Ishikawa (cell line): ENCODE measurements around the gene ENTREP3.

ENCODE experiments used
- CEBPB ChIP-seq: IDR thresholded peaks from 2 replicates; pipeline ENCODE4 v1.6.1; 2012
- CREB1 ChIP-seq: IDR thresholded peaks from 2 replicates; pipeline ENCODE4 v1.6.1; 2012; ENCODE audit warnings: low read depth
- EGR1 ChIP-seq: IDR thresholded peaks from 2 replicates; pipeline ENCODE4 v1.6.1; 2012
- EP300 ChIP-seq: IDR thresholded peaks from 2 replicates; pipeline ENCODE4 v1.6.1; 2012; ENCODE audit warnings: borderline replicate concordance
- FOXM1 ChIP-seq: IDR thresholded peaks from 2 replicates; pipeline ENCODE4 v1.6.1; 2012; ENCODE audit warnings: low read depth, borderline replicate concordance
- NFIC ChIP-seq: IDR thresholded peaks from 2 replicates; pipeline ENCODE4 v1.6.1; 2012
- RAD21 ChIP-seq: IDR thresholded peaks from 2 replicates; pipeline ENCODE4 v1.6.1; 2012; ENCODE audit warnings: low read depth
- TAF1 ChIP-seq: IDR thresholded peaks from 2 replicates; pipeline ENCODE4 v1.6.1; 2012; ENCODE audit warnings: low read depth, mild to moderate bottlenecking
- TCF12 ChIP-seq: IDR thresholded peaks from 2 replicates; pipeline ENCODE4 v1.6.1; 2012; ENCODE audit warnings: low read depth
- TEAD4 ChIP-seq: IDR thresholded peaks from 2 replicates; pipeline ENCODE4 v1.6.1; 2012
- YY1 ChIP-seq: IDR thresholded peaks from 2 replicates; pipeline ENCODE4 v1.6.1; 2012; ENCODE audit warnings: low read depth
- ZBTB7A ChIP-seq: IDR thresholded peaks from 2 replicates; pipeline ENCODE4 v1.6.1; 2012; ENCODE audit warnings: low read depth
- TF ChIP-seq, protein P1 (sequence below): IDR thresholded peaks from 2 replicates; pipeline ENCODE4 v1.6.1; 2012; ENCODE audit warnings: low read depth, mild to moderate bottlenecking
- TF ChIP-seq, protein P2 (sequence below): IDR thresholded peaks from 2 replicates; pipeline ENCODE4 v1.6.1; 2012
- TF ChIP-seq, protein P3 (sequence below): IDR thresholded peaks from 2 replicates; pipeline ENCODE4 v1.6.1; 2012

Gene ENTREP3

DNA sequence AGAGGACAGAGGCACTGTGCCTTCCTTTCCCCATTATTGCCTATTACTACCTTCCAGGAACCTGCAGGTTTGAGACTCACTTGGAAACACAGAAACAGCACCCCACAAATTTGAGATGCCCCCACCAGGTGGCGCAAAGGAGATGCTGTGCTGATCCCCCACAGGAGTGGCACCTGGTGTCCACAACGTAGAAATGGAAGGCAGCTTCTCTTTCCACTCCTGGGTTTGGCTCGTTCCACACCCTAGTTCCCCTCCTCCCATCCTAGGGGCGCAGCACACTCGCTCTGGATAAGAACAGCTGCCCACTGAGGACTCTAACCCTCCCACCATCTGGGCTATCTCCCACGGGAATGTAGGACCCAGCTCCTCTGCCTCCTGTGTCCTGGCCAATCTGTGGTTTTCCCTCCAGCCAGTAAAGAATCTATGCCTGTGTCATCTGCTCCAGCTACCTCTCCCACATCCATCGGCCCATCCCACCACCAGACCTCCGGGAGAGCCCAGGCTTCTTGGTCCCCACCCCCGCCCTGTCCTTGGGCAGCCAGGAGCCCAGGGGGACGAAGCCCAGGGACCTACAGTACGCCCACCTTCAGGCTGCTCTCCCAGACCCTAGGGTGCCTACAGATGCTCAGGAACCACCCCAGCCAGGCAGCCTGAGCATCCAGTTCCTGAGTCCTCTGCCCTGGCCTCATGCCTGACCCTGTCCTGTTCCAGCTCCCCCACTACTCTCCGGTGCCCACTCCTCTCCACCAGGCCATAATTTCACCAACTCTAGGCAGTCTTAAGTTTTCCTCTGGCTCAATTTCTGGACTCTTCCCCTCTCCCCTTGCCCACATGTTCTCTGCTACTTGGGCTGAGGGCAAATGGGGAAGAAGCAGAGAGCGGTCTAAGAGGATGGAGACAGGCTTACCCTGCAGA, 48.1 kb downstream of the ENTREP3 start:
- TF ChIP-seq NFIC (no peak), EGR1 (no peak), TEAD4 (no peak), YY1 (0 out of 2 replicates have a peak, but pooled peaks have one; percentile 24), RAD21 (peak; percentile 75), TAF1 (no peak), CREB1 (no peak), FOXM1 (no peak), EP300 (no peak)
- TF ChIP-seq, protein P1, sequence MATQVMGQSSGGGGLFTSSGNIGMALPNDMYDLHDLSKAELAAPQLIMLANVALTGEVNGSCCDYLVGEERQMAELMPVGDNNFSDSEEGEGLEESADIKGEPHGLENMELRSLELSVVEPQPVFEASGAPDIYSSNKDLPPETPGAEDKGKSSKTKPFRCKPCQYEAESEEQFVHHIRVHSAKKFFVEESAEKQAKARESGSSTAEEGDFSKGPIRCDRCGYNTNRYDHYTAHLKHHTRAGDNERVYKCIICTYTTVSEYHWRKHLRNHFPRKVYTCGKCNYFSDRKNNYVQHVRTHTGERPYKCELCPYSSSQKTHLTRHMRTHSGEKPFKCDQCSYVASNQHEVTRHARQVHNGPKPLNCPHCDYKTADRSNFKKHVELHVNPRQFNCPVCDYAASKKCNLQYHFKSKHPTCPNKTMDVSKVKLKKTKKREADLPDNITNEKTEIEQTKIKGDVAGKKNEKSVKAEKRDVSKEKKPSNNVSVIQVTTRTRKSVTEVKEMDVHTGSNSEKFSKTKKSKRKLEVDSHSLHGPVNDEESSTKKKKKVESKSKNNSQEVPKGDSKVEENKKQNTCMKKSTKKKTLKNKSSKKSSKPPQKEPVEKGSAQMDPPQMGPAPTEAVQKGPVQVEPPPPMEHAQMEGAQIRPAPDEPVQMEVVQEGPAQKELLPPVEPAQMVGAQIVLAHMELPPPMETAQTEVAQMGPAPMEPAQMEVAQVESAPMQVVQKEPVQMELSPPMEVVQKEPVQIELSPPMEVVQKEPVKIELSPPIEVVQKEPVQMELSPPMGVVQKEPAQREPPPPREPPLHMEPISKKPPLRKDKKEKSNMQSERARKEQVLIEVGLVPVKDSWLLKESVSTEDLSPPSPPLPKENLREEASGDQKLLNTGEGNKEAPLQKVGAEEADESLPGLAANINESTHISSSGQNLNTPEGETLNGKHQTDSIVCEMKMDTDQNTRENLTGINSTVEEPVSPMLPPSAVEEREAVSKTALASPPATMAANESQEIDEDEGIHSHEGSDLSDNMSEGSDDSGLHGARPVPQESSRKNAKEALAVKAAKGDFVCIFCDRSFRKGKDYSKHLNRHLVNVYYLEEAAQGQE: no peak
- TF ChIP-seq, protein P2, sequence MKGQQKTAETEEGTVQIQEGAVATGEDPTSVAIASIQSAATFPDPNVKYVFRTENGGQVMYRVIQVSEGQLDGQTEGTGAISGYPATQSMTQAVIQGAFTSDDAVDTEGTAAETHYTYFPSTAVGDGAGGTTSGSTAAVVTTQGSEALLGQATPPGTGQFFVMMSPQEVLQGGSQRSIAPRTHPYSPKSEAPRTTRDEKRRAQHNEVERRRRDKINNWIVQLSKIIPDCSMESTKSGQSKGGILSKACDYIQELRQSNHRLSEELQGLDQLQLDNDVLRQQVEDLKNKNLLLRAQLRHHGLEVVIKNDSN: no peak

DNA sequence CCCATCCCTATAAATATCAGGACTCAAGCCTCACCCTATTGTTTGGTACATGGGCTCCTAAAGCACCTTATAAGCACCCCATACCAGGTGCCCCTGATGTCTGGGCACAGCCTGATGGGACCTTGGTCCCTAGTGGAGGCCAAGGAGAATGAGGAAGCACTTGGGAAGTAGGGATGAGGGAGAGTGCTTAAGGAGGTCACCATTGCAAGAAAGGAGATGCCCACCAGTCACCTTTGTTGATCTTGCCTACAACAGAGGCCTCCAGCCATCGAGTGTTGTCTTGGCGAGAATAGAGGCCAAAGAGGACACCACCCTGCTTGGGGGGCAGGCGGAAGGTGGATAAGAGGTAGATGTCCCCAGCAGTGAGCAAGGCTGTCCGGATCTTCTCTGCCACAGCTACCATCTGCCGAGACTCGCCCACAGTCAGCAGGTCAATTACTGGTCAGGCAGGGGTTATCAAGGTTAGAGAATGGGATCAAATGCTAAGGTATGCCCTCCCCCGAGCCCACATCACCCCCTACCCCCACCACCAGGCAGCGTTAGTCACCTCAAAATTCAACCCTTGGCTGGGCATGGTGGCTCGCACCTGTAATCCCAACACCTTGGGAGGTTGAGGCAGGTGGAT, 49.2 kb downstream of the ENTREP3 start:
- no peak for TF ChIP-seq EP300
- no peak for TF ChIP-seq YY1
- no peak for TF ChIP-seq FOXM1
- TF ChIP-seq CREB1: no peak
- no peak for TF ChIP-seq TAF1
- no peak for TF ChIP-seq TCF12
- no peak for TF ChIP-seq TEAD4
- TF ChIP-seq RAD21: no peak
- TF ChIP-seq, protein P3, sequence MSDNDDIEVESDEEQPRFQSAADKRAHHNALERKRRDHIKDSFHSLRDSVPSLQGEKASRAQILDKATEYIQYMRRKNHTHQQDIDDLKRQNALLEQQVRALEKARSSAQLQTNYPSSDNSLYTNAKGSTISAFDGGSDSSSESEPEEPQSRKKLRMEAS: no peak
- TF ChIP-seq, protein P1: no peak
- no peak for TF ChIP-seq ZBTB7A
- TF ChIP-seq EGR1: no peak
- TF ChIP-seq CEBPB: no peak
- no peak for TF ChIP-seq NFIC
- TF ChIP-seq, protein P2: no peak

DNA sequence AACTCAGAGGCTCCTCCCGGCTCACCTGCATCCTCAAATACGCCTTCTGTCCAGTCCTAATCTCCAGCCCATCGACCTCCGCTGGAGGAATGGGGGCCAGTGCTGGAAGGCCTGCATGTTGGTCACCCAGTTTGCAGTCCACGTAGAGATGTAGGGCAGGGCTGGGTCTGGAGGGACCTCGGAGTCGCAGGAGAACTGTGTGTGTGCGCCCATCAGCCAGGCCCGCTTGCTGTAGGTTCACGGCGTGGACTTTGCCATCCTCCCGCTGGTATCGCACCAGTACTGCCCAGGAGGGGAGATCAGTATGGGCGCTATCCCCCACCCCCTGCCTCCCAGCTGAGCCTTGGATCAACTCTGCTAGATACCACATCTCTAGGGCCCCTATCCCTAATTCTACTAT, 50.2 kb downstream of the ENTREP3 start:
- TF ChIP-seq, protein P1: no peak

DNA sequence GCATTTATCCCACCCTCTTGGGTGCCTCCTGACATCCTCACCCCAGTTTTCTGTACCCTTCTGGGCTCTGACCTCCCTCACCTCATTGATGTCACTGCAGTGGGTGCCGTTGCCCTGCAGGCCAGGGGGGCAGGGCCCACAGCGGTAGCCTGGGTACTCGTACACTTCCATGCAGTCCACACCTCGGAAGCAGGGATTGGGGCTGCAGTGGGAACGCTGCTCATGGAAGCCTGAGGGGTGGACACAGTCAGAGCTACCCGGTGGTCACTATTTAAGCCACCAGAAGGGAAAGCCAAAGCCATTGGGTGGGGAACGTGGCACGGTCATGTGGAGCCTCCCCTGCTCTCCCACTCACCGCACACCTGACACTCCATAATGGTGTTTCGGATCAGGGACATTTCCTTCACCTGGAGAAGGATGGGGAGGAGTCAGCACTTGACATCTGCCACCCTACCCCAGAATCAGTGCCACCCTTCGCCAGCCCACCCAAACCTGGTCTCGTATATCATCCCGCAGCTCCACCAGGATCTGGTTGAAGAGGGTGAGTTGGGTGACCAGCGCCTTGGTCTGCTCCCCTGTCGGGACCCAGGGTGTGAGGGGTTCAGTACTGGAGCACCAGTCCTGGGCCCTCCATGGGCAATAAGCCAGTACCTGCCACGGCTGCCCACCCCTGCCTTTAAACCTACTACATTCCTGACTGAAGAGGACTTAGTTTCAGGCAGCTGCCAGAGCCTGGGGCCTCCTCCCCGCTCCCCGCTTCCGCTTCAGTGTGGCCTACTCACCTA, 52.4 kb downstream of the ENTREP3 start:
- TF ChIP-seq TEAD4 (no peak), NFIC (no peak)
